Lower lobe of right lung (tissue), 2 donors: ENCODE data around the gene KCP. TPM values are rescaled to one million over a fixed set of nuclear protein-coding genes. Genes with fewer than 3 reads are reported as not detected.

Source experiments
- ATAC-seq, 2 donors: fragments of 200-7000 bp; cut with Tn5 transposase; one replicate each; pipeline ENCODE4 v1.9.1; 2020 to 2022; ENCODE audit warnings: mild to moderate bottlenecking in 2 of 2, moderate library complexity in 2 of 2
- DNase-seq: peaks from one replicate; pipeline ENCODE4 v3.0.0-alpha.2; 2020
- H3K27ac ChIP-seq: fragments of 200-600 bp; one replicate; pipeline ENCODE4 v1.8.0; 2022
- H3K27me3 ChIP-seq: fragments of 200-600 bp; one replicate; pipeline ENCODE4 v1.8.0; 2022; ENCODE audit warnings: low read depth
- H3K36me3 ChIP-seq: fragments of 200-600 bp; one replicate; pipeline ENCODE4 v1.8.0; 2022; ENCODE audit warnings: mild to moderate bottlenecking
- H3K4me1 ChIP-seq: fragments of 200-600 bp; one replicate; pipeline ENCODE4 v1.8.0; 2022
- H3K4me3 ChIP-seq: fragments of 200-600 bp; one replicate; pipeline ENCODE4 v1.8.0; 2022; ENCODE audit warnings: mild to moderate bottlenecking
- H3K9me3 ChIP-seq: fragments of 200-600 bp; one replicate; pipeline ENCODE4 v1.8.0; 2022
- intact Hi-C: fragments of 100-400 bp; cut with DNase I; formaldehyde crosslinking; loops from one replicate; pipeline ENCODE4 v1.11.0; 2022
- total RNA-seq: library from RNA; stranded (reverse); fragmentation: NEBNext Ultra II Directional; extraction: Animal tissue kit (Norgen Biotek cat#: 25700); gene quantifications from one replicate; pipeline ENCODE4 v1.2.1, GENCODE V29; 2021
- TF ChIP-seq, protein P1 (sequence below): fragments of 200-600 bp; IDR thresholded peaks from one replicate; pipeline ENCODE4 v1.8.0; 2022; ENCODE audit warnings: antibody characterized with exemption, mild to moderate bottlenecking
- donor health status: DM: no; HTN: yes; CAD: no; lungs with severe emphysema.

The KCP gene
- total RNA-seq, 1 donor from 2014 or later = 1.3 TPM

DNA sequence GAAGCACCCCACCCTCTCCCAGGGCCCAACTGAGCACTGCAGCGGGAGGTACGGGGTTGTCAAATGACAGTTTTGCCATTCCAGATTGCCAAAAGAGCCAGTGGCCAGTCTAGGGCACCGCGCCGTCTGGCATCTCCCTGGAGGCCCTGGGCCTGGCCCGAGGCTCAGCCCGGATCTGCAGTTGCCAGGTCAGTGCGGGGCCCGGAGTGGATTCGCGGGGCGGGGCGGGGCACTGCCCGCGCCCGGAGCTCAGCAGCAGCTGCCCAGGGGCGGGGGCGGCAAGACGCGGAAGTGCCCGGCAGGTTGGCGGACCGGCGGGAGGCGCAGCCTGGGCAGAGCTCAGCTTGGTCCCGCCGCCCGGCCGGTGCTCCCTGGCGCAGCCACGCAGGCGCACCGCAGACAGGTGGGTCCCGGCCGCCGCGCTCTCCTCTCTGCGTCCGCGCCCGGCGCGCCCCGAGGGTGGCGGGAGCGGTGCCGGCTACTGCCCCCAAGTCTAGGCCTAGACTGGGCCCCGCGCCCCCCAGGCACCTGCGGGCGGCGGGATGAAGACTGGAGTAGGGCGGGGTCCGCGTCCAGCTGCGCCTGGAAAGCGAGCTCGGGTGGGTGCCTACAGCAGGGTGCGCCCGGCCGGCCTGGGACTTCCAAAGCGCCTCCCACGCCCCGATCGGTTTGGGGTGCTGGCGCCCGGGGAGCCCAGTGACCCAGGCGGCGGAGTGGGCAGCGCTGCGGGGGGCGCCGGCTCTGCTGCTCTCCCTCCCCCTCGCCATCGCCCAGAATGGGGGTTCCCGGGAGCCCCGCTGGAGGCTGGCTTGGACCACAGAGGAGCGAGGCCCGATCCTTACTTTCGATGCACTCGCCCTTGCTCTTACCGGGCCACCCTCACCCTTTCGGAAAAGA, 27.4 kb upstream of the KCP start, which contains the start of gene IRF5:
Gene IRF5, plus strand, starts transcription at position 281 of the 897 bp plus-strand sequence. CDS start 4,155 bp downstream, outside the sequence.
- peak; percentile 88 for DNase-seq
- Histone ChIP-seq H3K4me1 (peaks cover 45% of the 10 kb centered on the region), H3K9me3 (no peaks in the 10 kb centered on the region), H3K27me3 (peaks cover 33% of the 10 kb centered on the region), H3K4me3 (peak within 1 kb of the TSS; percentile 68), H3K27ac (peak within 1 kb of the TSS; percentile 78), H3K36me3 (no peaks in the 10 kb centered on the region)
- TF ChIP-seq, protein P1, sequence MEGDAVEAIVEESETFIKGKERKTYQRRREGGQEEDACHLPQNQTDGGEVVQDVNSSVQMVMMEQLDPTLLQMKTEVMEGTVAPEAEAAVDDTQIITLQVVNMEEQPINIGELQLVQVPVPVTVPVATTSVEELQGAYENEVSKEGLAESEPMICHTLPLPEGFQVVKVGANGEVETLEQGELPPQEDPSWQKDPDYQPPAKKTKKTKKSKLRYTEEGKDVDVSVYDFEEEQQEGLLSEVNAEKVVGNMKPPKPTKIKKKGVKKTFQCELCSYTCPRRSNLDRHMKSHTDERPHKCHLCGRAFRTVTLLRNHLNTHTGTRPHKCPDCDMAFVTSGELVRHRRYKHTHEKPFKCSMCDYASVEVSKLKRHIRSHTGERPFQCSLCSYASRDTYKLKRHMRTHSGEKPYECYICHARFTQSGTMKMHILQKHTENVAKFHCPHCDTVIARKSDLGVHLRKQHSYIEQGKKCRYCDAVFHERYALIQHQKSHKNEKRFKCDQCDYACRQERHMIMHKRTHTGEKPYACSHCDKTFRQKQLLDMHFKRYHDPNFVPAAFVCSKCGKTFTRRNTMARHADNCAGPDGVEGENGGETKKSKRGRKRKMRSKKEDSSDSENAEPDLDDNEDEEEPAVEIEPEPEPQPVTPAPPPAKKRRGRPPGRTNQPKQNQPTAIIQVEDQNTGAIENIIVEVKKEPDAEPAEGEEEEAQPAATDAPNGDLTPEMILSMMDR = no peak
- intact Hi-C loops = no loop called here
- peak; percentile 74 to 76 for ATAC-seq

DNA sequence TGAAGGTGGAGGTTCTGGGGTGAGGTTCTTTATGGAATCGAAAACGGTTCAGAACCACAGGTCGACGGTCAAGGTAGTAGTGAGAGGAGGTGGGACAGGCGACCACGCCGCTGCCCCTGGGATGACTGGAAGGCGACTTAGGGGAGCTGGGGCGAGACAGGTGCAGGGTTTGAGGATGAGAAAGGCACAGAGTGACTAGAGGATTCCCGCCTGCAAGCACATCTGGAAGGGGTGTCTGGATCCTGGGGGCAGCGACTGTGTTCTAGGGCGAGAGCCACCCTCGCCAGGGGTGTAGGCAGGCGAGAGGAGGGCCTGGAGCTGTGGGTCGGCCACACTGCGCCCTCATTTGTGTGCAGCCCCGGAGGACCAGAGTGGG, 26.8 kb upstream of the KCP start:
- intact Hi-C loops = no loop called here
- TF ChIP-seq, protein P1 = no peak
- H3K36me3 ChIP-seq = no peaks in the 10 kb centered on the region
- ATAC-seq (no peak), DNase-seq (no peak)
- peak overlapping the region; percentile 68 for H3K4me3 ChIP-seq
- no peaks in the 10 kb centered on the region for H3K9me3 ChIP-seq
- peak overlapping the region; percentile 78 for H3K27ac ChIP-seq
- peaks cover 48% of the 10 kb centered on the region for H3K4me1 ChIP-seq
- H3K27me3 ChIP-seq = peaks cover 33% of the 10 kb centered on the region

DNA sequence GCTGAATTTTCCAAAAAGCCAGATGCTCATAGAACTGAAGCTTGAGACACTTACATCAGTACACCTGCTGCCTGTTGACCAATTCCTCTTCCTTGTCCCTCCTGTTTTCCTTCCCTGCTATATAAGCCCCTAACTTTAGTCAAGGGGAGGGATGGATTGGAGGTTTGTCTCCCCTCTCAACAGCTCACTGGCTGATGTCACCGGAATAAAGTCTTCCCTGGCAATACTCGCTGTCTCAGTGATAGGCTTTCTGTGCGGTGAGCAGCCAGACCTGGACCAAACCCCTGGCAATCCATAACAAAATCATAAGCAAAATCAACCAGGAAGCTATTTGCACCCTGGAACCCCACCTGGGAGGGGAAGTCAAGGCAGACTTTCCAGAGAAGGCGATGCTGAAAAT, 26.3 kb upstream of the KCP start:
- Histone ChIP-seq H3K4me3 (no peak overlapping the region), H3K4me1 (peaks cover 46% of the 10 kb centered on the region), H3K27ac (peak overlapping the region; percentile 78), H3K9me3 (no peaks in the 10 kb centered on the region), H3K27me3 (peaks cover 33% of the 10 kb centered on the region), H3K36me3 (no peaks in the 10 kb centered on the region)
- TF ChIP-seq, protein P1 = no peak
- intact Hi-C loops = no loop called here
- ATAC-seq (no peak), DNase-seq (no peak)

DNA sequence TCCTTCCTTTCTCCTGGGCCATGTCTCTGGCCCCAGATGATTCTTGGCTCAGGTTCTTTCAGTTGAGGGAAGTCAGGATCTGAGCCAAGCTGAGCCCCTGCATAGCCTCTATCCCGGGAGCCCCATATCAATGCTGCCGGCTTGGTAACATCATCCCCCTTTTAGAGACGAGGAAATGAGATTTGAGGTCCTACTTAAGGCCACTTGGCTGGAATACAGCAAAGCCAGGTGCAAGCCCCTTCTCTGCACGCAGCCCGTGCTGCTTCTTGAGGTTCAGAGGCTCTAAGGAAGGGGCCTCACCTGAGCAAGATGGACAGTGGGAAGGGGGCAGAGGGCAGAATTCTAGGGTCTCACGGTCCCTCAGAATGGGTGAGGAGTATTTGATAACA, 24.8 kb upstream of the KCP start:
- no peak overlapping the region for H3K4me3 ChIP-seq
- ATAC-seq (no peak), DNase-seq (no peak)
- peak overlapping the region; percentile 63 for H3K27ac ChIP-seq
- intact Hi-C loops = no loop called here
- H3K36me3 ChIP-seq = no peaks in the 10 kb centered on the region
- no peaks in the 10 kb centered on the region for H3K9me3 ChIP-seq
- TF ChIP-seq, protein P1 = no peak
- peaks cover 26% of the 10 kb centered on the region for H3K27me3 ChIP-seq
- peaks cover 38% of the 10 kb centered on the region for H3K4me1 ChIP-seq

DNA sequence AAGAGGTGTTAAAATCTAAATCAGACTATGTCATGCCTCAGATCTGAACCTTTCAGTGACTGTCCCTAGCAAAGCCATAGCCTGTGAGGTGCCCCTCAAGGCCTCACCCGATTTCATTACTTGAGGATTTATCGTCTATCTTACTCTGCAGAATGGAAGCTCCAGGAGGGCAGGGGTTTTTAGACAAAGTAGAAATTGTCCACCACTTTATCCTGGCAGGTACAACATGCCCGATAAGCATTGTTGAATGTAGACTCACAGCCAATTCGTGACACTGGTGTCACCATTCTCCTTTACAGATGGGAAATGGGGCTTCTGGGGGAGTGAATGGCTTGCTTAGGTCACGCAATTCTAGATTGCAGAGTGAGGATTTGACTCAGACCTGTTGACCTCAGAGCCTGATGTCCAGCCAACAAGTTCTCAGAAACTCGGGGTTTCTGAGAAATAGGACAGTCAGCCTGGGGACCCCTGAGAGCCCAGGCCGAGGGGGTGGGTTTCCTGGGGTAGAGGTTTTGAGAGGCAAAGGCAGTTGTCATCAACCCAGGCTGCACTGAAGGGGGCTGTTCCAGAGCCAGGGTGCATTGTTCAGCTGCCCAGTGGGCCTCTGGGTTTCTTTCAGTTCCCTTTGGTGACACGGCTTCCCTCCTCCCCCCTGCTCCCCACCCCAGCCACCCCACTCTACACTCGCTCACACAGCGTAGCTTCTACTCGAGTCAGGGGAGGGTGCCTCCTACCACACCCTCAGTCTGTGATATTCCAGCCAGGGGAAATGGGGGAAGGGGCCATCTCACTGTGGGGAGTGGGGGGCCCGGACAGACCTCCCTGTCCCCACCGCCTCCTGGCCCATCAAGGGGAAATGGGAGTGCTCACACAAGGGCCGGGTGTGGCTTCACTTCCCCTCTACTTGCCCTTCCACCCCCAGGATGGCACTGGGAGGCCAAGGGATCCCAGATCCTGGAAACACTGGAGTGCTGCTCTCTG, 24.1 kb upstream of the KCP start:
- peaks cover 28% of the 10 kb centered on the region for H3K27me3 ChIP-seq
- DNase-seq = no peak
- peak overlapping the region; percentile 63 for H3K27ac ChIP-seq
- H3K36me3 ChIP-seq = no peaks in the 10 kb centered on the region
- H3K4me1 ChIP-seq = peaks cover 37% of the 10 kb centered on the region
- H3K9me3 ChIP-seq = no peaks in the 10 kb centered on the region
- H3K4me3 ChIP-seq = no peak overlapping the region
- TF ChIP-seq, protein P1 = no peak
- peak; percentile 27 to 47 for ATAC-seq
- intact Hi-C loops = no loop called here
